CD4-positive, alpha-beta memory T cell (primary cell): ENCODE data around the gene PRRC2B. TPM values are rescaled to one million over a fixed set of nuclear protein-coding genes. Genes with fewer than 3 reads are reported as not detected.
A peak's percentile ranks its signal among the peaks of the same experiment; 100 is the strongest.
"Not testable (repeated sequence)": the region's sequence is repeated elsewhere in the genome, so short reads cannot be mapped to it uniquely, and the experiment has no call there.

ENCODE experiments used
- CTCF ChIA-PET: fragments of 350-600 bp; sonication (Branson Sonifier 250); formaldehyde crosslinking; loops from one replicate; lab custom pipeline; 2021; ENCODE audit warnings: inconsistent platforms; ENCODE audit not compliant: partially characterized antibody; lab: Charles Lee
- POLR2A ChIA-PET: fragments of 350-600 bp; sonication (Branson Sonifier 250); formaldehyde crosslinking; loops from one replicate; lab custom pipeline; 2021; ENCODE audit not compliant: partially characterized antibody; lab: Charles Lee
- DNase-seq, 5 donors: peaks; one replicate each; pipeline versions ENCODE4 v3.0.0 to v3.0.0-alpha.2; 2020 to 2022; ENCODE audit warnings: mixed read lengths in 1 of 5
- H3K27ac ChIP-seq: one replicate; pipeline ENCODE4 v1.7.0; 2013; ENCODE audit warnings: low read depth, low read length
- H3K27me3 ChIP-seq: 2 replicates; pipeline ENCODE4 v1.7.0; 2013; ENCODE audit warnings: mild to moderate bottlenecking, low read length, moderate library complexity; ENCODE audit not compliant: insufficient read depth
- H3K36me3 ChIP-seq: 2 replicates; pipeline ENCODE4 v1.7.0; 2013; ENCODE audit warnings: mild to moderate bottlenecking, low read length, moderate library complexity; ENCODE audit not compliant: insufficient read depth
- H3K4me1 ChIP-seq: 2 replicates; pipeline ENCODE4 v1.7.0; 2013; ENCODE audit warnings: mild to moderate bottlenecking, low read length, moderate library complexity; ENCODE audit not compliant: insufficient read depth
- H3K4me3 ChIP-seq, 2 donors: one replicate each; pipeline ENCODE4 v1.7.0; 2013; ENCODE audit warnings: low read length in 2 of 2, mild to moderate bottlenecking in 1 of 2
- H3K9me3 ChIP-seq, 2 donors: one replicate each; pipeline ENCODE4 v1.7.0; 2013; ENCODE audit warnings: low read length in 2 of 2, control low read depth in 1 of 2; ENCODE audit not compliant: control insufficient read depth in 1 of 2
- H3K27ac Mint-ChIP-seq, 7 donors: one replicate each; pipeline ENCODE4 v1.8.0; 2020 to 2021; ENCODE audit warnings: mixed read lengths in 7 of 7, mild to moderate bottlenecking in 6 of 7, inconsistent platforms in 3 of 7, moderate library complexity in 3 of 7
- H3K27me3 Mint-ChIP-seq, 2 donors: one replicate each; pipeline ENCODE4 v1.8.0; 2020 to 2021; ENCODE audit warnings: mixed read lengths in 2 of 2
- H3K36me3 Mint-ChIP-seq, 2 donors: one replicate each; pipeline ENCODE4 v1.8.0; 2020 to 2021; ENCODE audit warnings: mixed read lengths in 2 of 2, inconsistent platforms in 1 of 2, mild to moderate bottlenecking in 1 of 2
- H3K4me1 Mint-ChIP-seq, 4 donors: one replicate each; pipeline ENCODE4 v1.8.0; 2020 to 2021; ENCODE audit warnings: mixed read lengths in 4 of 4, mild to moderate bottlenecking in 1 of 4
- H3K4me3 Mint-ChIP-seq, 8 donors: one replicate each; pipeline ENCODE4 v1.8.0; 2020 to 2021; ENCODE audit warnings: mixed read lengths in 8 of 8, mild to moderate bottlenecking in 7 of 8, moderate library complexity in 6 of 8, inconsistent platforms in 3 of 8
- H3K9me3 Mint-ChIP-seq, 8 donors: one replicate each; pipeline ENCODE4 v1.8.0; 2020 to 2021; ENCODE audit warnings: mixed read lengths in 8 of 8, mild to moderate bottlenecking in 5 of 8, inconsistent platforms in 3 of 8, moderate library complexity in 1 of 8
- intact Hi-C: fragments of 100-400 bp; cut with micrococcal nuclease; formaldehyde crosslinking; loops from one replicate; pipeline ENCODE4 v1.15.1; 2023
- polyA plus RNA-seq, 2 donors: library from polyadenylated mRNA; unstranded; fragments of 300-500 nt; fragmentation: Illumina TruSeq; gene quantifications; one replicate each; pipeline ENCODE4 v1.2.3, GENCODE V29; 2021
- total RNA-seq, 2 experiments: library from RNA; stranded (reverse); gene quantifications; one replicate each; pipeline ENCODE4 v1.2.3, GENCODE V29; 2021

The PRRC2B gene
- total and polyA plus RNA-seq, 4 experiments from 2014 or later = 2.7 to 343 (median 191) TPM

DNA sequence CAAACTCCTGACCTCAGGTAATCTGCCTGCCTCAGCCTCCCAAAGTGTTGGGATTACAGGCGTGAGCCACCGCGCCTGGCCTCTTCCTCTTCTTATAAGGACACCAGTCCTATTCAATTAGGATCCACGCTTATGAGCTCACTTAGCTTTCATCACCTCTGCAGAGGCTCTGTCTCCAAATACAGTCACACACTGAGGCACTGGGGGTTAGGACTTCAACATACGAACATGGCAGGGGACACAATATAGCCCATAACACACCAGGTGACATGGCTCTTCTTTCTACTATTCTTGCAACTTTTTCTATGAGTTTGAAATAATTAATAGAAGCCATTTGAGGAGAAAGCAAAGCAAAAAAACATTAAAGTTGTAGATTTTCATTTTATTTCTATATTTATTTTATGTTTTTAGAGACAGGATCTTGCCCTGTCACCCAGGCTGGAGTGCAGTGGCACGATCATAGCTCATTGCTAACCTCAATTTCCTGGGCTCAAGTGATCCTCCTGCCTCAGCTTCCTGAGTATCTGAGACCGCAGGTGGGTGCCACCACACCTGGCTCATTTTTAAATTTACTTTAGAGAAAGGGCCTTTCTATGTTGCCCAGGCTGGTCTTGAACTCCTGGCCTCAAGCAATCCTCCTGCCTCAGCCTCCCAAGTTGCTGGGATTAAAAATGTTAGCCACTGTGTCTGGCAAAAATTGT, 145.5 kb downstream of the PRRC2B start:
- peak overlapping the region in 7 of 8 donors; percentile 66 to 79 (median 78) for H3K4me3 Mint-ChIP-seq
- peaks cover 19 to 68% (median 32%) of the 10 kb centered on the region in 4 donors for H3K4me1 Mint-ChIP-seq
- H3K27me3 Mint-ChIP-seq = no peaks in the 10 kb centered on the region
- DNase-seq = peak; percentile 50 to 65 (median 54)
- peaks cover 3 to 4% of the 10 kb centered on the region in 2 donors for H3K36me3 Mint-ChIP-seq
- H3K9me3 Mint-ChIP-seq = peaks cover 0 to 25% (median 18%) of the 10 kb centered on the region in 8 donors
- no peaks in the 10 kb centered on the region for H3K36me3 ChIP-seq
- H3K27ac Mint-ChIP-seq = peak overlapping the region; percentile 44 to 93 (median 86)
- POLR2A ChIA-PET = interaction anchor here (0.6 to 3.1 kb wide), 8 partner anchors 8 to 193 kb away, joined by 3 to 13 read pairs (median 4); partner anchors contain the start of gene UCK1
- H3K4me1 ChIP-seq = peaks cover 53% of the 10 kb centered on the region
- H3K27ac ChIP-seq = no peak overlapping the region
- no peak overlapping the region for H3K4me3 ChIP-seq
- peaks cover 0 to 9% of the 10 kb centered on the region in 2 donors for H3K9me3 ChIP-seq
- CTCF ChIA-PET = interaction anchor here (0.7 to 1.0 kb wide), 3 partner anchors 46 to 203 kb away, joined by 3 to 4 read pairs (median 3); no protein-coding TSS in a partner anchor
- no peaks in the 10 kb centered on the region for H3K27me3 ChIP-seq
- intact Hi-C loops = no loop called here

DNA sequence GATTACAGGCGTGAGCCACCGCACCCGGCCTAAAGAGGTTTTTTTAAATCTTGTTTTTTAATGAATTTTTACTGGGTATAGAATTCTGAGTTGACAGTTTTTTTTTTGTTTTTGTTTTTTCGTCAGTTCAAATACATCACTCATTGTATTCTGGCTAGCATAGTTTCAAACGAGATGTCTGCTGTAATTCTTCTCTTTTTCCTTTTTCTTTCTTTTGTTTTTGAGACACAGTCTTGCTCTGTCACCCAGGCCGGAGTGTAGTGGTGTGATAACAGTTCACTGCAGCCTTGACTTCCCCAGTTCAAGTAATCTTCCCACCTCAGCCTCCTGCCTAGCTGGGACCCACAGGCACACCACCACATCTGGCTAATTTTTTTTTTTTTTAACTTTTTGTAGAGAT, 149.3 kb downstream of the PRRC2B start:
- peaks cover 15 to 18% of the 10 kb centered on the region in 2 donors for H3K27me3 Mint-ChIP-seq
- peaks cover 11 to 50% (median 27%) of the 10 kb centered on the region in 4 donors for H3K4me1 Mint-ChIP-seq
- peaks cover 4% of the 10 kb centered on the region for H3K27me3 ChIP-seq
- ChIA-PET CTCF (no interaction called here), POLR2A (no interaction called here)
- peak overlapping the region in 2 of 7 donors; percentile 29 to 49 for H3K27ac Mint-ChIP-seq
- peaks cover 35% of the 10 kb centered on the region for H3K4me1 ChIP-seq
- no peak for DNase-seq
- H3K9me3 Mint-ChIP-seq = peaks cover 0 to 41% (median 26%) of the 10 kb centered on the region in 8 donors
- H3K4me3 ChIP-seq = no peak overlapping the region
- H3K4me3 Mint-ChIP-seq = peak overlapping the region in 1 of 8 donors; percentile 48
- no peaks in the 10 kb centered on the region for H3K36me3 ChIP-seq
- intact Hi-C loops = no loop called here
- peaks cover 0 to 9% of the 10 kb centered on the region in 2 donors for H3K9me3 ChIP-seq
- H3K36me3 Mint-ChIP-seq = peaks cover 4 to 6% of the 10 kb centered on the region in 2 donors
- no peak overlapping the region for H3K27ac ChIP-seq

DNA sequence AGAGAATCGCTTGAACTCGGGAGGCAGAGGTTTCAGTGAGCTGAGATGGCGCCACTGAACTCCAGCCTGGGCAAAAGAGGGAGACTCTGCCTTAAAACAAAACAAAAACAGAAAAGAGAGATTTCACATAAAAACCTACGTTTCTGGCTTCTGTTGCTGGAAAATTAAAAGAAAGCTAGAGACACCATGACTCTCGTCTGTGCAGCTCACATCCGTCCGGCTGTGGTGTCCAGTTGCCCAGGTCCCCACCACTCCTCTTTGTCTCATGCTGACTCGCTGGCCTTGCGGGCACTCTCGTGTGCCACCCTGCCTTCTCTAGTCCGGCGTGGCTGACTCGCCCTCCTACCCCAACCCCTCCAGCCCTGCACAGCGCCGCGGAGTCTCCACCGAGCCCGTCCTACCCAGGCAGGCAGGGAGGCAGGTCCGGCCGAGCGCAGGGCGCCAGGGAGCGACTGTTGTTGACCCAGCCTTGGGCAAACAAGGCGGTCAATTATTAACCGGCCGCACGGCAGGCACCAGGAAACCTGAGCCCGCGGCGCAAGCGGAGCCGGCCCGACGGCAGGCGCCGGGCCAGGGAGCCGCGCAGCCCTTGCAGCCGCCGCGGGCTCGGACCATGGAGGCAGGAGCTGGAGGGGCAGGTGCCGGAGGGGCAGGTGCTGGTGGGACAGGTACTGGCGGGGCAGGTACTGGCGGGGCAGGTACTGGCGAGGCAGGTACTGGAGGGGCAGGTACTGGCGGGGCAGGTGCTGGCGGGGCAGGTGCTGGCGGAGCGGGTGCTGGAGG, 151.3 kb downstream of the PRRC2B start, which contains the start of gene PRRT1B:
TSS of gene PRRT1B (plus strand) at position 521 of the 783 bp plus-strand sequence. CDS start at position 614, 93 bp downstream.
- CTCF ChIA-PET = interaction anchor here (2.1 kb wide), 1 partner anchor 15 kb away, joined by 8 read pairs; no protein-coding TSS in a partner anchor
- no peaks in the 10 kb centered on the region for H3K36me3 ChIP-seq
- H3K4me1 ChIP-seq = peaks cover 16% of the 10 kb centered on the region
- Mint-ChIP-seq H3K4me1 (peaks cover 5 to 35% (median 22%) of the 10 kb centered on the region in 4 donors), H3K27ac (peak within 1 kb of the TSS in 1 of 7 donors; percentile 64), H3K36me3 (peaks cover 4 to 7% of the 10 kb centered on the region in 2 donors), H3K27me3 (peaks cover 29 to 36% of the 10 kb centered on the region in 2 donors), H3K9me3 (peaks cover 0 to 54% (median 30%) of the 10 kb centered on the region in 8 donors), H3K4me3 (peak within 1 kb of the TSS; percentile 29 to 86 (median 62))
- peaks cover 0 to 9% of the 10 kb centered on the region in 2 donors for H3K9me3 ChIP-seq
- peaks cover 4% of the 10 kb centered on the region for H3K27me3 ChIP-seq
- DNase-seq = no peak
- peak within 1 kb of the TSS in 1 of 2 donors; percentile 19 for H3K4me3 ChIP-seq
- no peak within 1 kb of the TSS for H3K27ac ChIP-seq
- POLR2A ChIA-PET = interaction anchor here (1.0 to 1.5 kb wide), 2 partner anchors 34 to 122 kb away, joined by 3 to 4 read pairs; no protein-coding TSS in a partner anchor
- intact Hi-C loops = no loop called here

- Histone ChIP-seq H3K4me3 (peak overlapping the region in 1 of 2 donors; percentile 19), H3K27me3 (peaks cover 4% of the 10 kb centered on the region), H3K27ac (no peak overlapping the region), H3K4me1 (peaks cover 9% of the 10 kb centered on the region), H3K36me3 (no peaks in the 10 kb centered on the region), H3K9me3 (peaks cover 0 to 9% of the 10 kb centered on the region in 2 donors)
- ChIA-PET CTCF (interaction anchor here (2.1 kb wide), 1 partner anchor 14 kb away, joined by 8 read pairs; no protein-coding TSS in a partner anchor), POLR2A (interaction anchor here (1.0 to 1.6 kb wide), 4 partner anchors 33 to 122 kb away, joined by 3 to 5 read pairs (median 4); no protein-coding TSS in a partner anchor)
- Mint-ChIP-seq H3K27ac (peak overlapping the region in 1 of 7 donors; percentile 64), H3K4me1 (peaks cover 1 to 28% (median 16%) of the 10 kb centered on the region in 4 donors), H3K4me3 (peak overlapping the region in 6 of 8 donors; percentile 48 to 86 (median 62)), H3K27me3 (peaks cover 29 to 39% of the 10 kb centered on the region in 2 donors), H3K9me3 (peaks cover 0 to 54% (median 30%) of the 10 kb centered on the region in 8 donors), H3K36me3 (peaks cover 4 to 7% of the 10 kb centered on the region in 2 donors)
- DNase-seq = no peak
- intact Hi-C loops = no loop called here
Observed at GRCh38 chr9:131545786-131546335, 152.0 kb downstream of the PRRC2B start.

DNA sequence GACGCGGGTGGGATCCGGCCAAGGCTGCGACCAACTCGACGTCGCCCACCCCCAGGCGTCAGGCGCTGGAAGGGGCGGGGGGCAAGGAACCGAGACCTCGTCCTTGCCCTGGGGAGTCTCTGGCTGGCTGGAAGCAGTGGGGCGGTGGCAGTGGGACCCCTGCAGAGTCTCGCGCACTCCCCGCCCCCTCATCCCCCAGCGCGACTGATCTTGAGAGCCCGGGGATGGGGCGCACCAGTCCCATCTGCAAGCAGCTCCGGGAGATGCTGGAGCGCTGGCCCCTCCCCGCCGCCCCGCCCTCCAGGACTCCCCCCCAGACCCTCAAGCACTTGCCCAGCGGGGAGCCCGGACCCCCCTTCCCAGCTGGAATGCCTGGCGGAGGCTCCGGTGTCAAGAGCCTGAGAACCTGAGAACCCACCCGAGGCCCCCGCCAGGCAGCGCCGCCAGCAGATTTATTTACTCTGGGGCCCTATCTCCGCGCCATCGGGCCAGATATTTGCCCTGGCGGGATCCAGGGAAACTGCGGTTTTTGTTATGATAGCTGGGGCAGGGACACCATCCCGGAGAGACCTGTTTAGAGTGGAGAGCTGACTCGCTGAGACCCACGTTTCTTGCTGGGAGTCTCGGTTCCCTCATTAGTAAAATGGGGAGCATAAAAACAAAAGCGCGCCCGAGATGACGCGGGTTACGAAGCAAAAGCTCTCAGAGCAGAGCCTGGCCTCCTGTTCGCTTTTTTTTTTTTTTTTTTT, 152.6 kb downstream of the PRRC2B start:
- Histone ChIP-seq H3K9me3 (peaks cover 0 to 9% of the 10 kb centered on the region in 2 donors), H3K4me3 (peak overlapping the region in 1 of 2 donors; percentile 32), H3K4me1 (peaks cover 6% of the 10 kb centered on the region), H3K27me3 (peaks cover 4% of the 10 kb centered on the region), H3K36me3 (no peaks in the 10 kb centered on the region), H3K27ac (no peak overlapping the region)
- peak overlapping the region in 4 of 7 donors; percentile 22 to 76 (median 44) for H3K27ac Mint-ChIP-seq
- no peak for DNase-seq
- POLR2A ChIA-PET = interaction anchor here (1.0 to 1.6 kb wide), 4 partner anchors 32 to 121 kb away, joined by 3 to 5 read pairs (median 4); no protein-coding TSS in a partner anchor
- H3K36me3 Mint-ChIP-seq = peaks cover 4 to 7% of the 10 kb centered on the region in 2 donors
- H3K4me3 Mint-ChIP-seq = peak overlapping the region; percentile 80 to 91 (median 84)
- H3K9me3 Mint-ChIP-seq = peaks cover 0 to 54% (median 30%) of the 10 kb centered on the region in 8 donors
- CTCF ChIA-PET = interaction anchor here (2.1 kb wide), 1 partner anchor 13 kb away, joined by 8 read pairs; no protein-coding TSS in a partner anchor
- peaks cover 1 to 27% (median 16%) of the 10 kb centered on the region in 4 donors for H3K4me1 Mint-ChIP-seq
- intact Hi-C loops = no loop called here
- H3K27me3 Mint-ChIP-seq = peaks cover 31 to 40% of the 10 kb centered on the region in 2 donors

DNA sequence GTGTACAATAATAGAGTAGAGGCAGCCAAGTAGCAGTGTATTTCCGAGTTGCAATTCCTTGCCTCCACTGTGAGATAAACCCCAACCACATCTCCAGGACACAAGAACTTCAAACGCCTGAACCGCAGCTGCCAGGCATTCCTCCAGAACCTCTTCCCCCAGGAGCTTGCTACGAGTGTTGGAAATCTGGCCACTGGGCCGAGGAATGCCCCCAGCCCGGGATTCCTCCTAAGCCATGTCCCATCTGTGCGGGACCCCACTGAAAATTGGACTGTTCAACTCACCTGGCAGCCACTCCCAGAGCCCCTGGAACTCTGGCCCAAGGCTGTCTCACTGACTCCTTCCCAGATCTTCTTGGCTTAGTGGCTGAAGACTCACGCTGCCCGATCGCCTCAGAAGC, 155.3 kb downstream of the PRRC2B start:
- Mint-ChIP-seq H3K9me3 (peaks cover 0 to 31% (median 13%) of the 10 kb centered on the region in 8 donors), H3K4me3 (peak overlapping the region in 2 of 8 donors; percentile 5 to 37), H3K4me1 (peaks cover 3 to 27% (median 14%) of the 10 kb centered on the region in 4 donors), H3K27me3 (peaks cover 37 to 51% of the 10 kb centered on the region in 2 donors)
- CTCF ChIA-PET, H3K4me3 ChIP-seq, intact Hi-C loops, H3K27ac ChIP-seq, H3K36me3 Mint-ChIP-seq, H3K36me3 ChIP-seq, POLR2A ChIA-PET, H3K9me3 ChIP-seq, H3K4me1 ChIP-seq, H3K27me3 ChIP-seq, H3K27ac Mint-ChIP-seq, DNase-seq: not testable (repeated sequence)
